ENCODE results near the gene SRPK2.

GRCh38 chr7:105389088-105389650 lies 448 bp upstream of the SRPK2 start:
- TF ChIP-seq ZNF142 (CRISPR knock-in tag; IDR thresholded peaks at IDR 0.05) (no peak), SAFB2 (CRISPR knock-in tag; IDR thresholded peaks at IDR 0.05; ENCODE audit: borderline replicate concordance, low read depth) (no peak), CTCF (CRISPR knock-in tag; IDR thresholded peaks at IDR 0.05) (no peak)

All from HepG2 (cell line).